ENCODE results near the gene YIPF2. TPM values are rescaled to one million over a fixed set of nuclear protein-coding genes. Genes with fewer than 3 reads are reported as not detected.
"Not testable (repeated sequence)": the region's sequence is repeated elsewhere in the genome, so short reads cannot be mapped to it uniquely, and the experiment has no call there.

The YIPF2 gene
- total and polyA plus RNA-seq, 8 donors = 31.9 to 77.6 (median 37.1) TPM

- no peaks in the 10 kb centered on the region for H3K27me3 ChIP-seq
- ATAC-seq (peak; percentile 48), DNase-seq (no peak)
- H3K9me3 ChIP-seq = no peaks in the 10 kb centered on the region
- no peak for TF ChIP-seq CTCF (IDR thresholded peaks at IDR 0.05)
- H3K36me3 ChIP-seq = no peaks in the 10 kb centered on the region
- no peak overlapping the region for H3K4me3 ChIP-seq
- intact Hi-C loops (cut with DNase I) = no loop called here
- H3K4me1 ChIP-seq = no peaks in the 10 kb centered on the region
- no peak overlapping the region for H3K27ac ChIP-seq
Measured at GRCh38 chr19:10952809-10953208, 24.4 kb upstream of the YIPF2 start.

GRCh38 chr19:10946958-10947657, 18.7 kb upstream of the YIPF2 start:
- intact Hi-C loops (cut with DNase I) = no loop called here
- H3K4me3 ChIP-seq = no peak overlapping the region
- no peaks in the 10 kb centered on the region for H3K27me3 ChIP-seq
- peaks cover 0 to 4% of the 10 kb centered on the region in 2 donors for H3K4me1 ChIP-seq
- no peaks in the 10 kb centered on the region for H3K36me3 ChIP-seq
- ATAC-seq (peak; percentile 49), DNase-seq (peak in 2 of 4 donors; percentile 77 to 84)
- H3K27ac ChIP-seq = peak overlapping the region; percentile 11 to 39
- no peak for TF ChIP-seq CTCF (IDR thresholded peaks at IDR 0.05)
- no peaks in the 10 kb centered on the region for H3K9me3 ChIP-seq

GRCh38 chr19:10945264-10945663, 16.8 kb upstream of the YIPF2 start:
- H3K4me1 ChIP-seq = peaks cover 0 to 14% of the 10 kb centered on the region in 2 donors
- ATAC-seq = no peak
- no peak overlapping the region for H3K4me3 ChIP-seq
- H3K36me3 ChIP-seq = no peaks in the 10 kb centered on the region
- no peak overlapping the region for H3K27ac ChIP-seq
- intact Hi-C loops (cut with DNase I) = no loop called here
- TF ChIP-seq CTCF (IDR thresholded peaks at IDR 0.05) = no peak
- H3K27me3 ChIP-seq = no peaks in the 10 kb centered on the region
- DNase-seq = no peak
- no peaks in the 10 kb centered on the region for H3K9me3 ChIP-seq

GRCh38 chr19:10943412-10943811, 15.0 kb upstream of the YIPF2 start:
- ATAC-seq; H3K36me3 ChIP-seq; H3K27ac ChIP-seq; H3K27me3 ChIP-seq; H3K4me3 ChIP-seq; DNase-seq; intact Hi-C loops (cut with DNase I); H3K9me3 ChIP-seq: not testable (repeated sequence)
- peaks cover 0 to 17% of the 10 kb centered on the region in 2 donors for H3K4me1 ChIP-seq

GRCh38 chr19:10941649-10942048, 13.2 kb upstream of the YIPF2 start:
- intact Hi-C loops (cut with DNase I); H3K27ac ChIP-seq: not testable (repeated sequence)

GRCh38 chr19:10936661-10937084, 8.2 kb upstream of the YIPF2 start:
- Histone ChIP-seq H3K27ac (no peak overlapping the region), H3K9me3 (no peaks in the 10 kb centered on the region), H3K36me3 (peaks cover 0 to 6% of the 10 kb centered on the region in 2 donors), H3K4me3 (no peak overlapping the region), H3K27me3 (no peaks in the 10 kb centered on the region), H3K4me1 (peaks cover 0 to 13% of the 10 kb centered on the region in 2 donors)
- DNase-seq (peak in 2 of 4 donors; percentile 69 to 86), ATAC-seq (peak; percentile 80)
- peak; percentile 34 to 54 for TF ChIP-seq CTCF (IDR thresholded peaks at IDR 0.05)
- intact Hi-C loops (cut with DNase I) = loop anchor here in 1 of 2 donors (10.0 kb wide), 1 partner anchor 88 kb away; no protein-coding TSS in a partner anchor

More at GRCh38 chr19:10941649-10942048, 13.2 kb upstream of the YIPF2 start:
- peaks cover 0 to 17% of the 10 kb centered on the region in 2 donors for H3K4me1 ChIP-seq
- not testable (repeated sequence) for H3K4me3 ChIP-seq, H3K9me3 ChIP-seq, H3K27me3 ChIP-seq, H3K36me3 ChIP-seq, DNase-seq
- ATAC-seq = peak; percentile 7
